DMS114 treated with DMSO at 0.1 percent for 48 hours (cell line): Measurements from ENCODE around the gene DEPP1.

Experiments
- DNase-seq: peaks from one replicate; lab custom pipeline; 2025; ENCODE audit not compliant: unreplicated experiment; lab: John Stamatoyannopoulos, UW

Gene DEPP1

DNA sequence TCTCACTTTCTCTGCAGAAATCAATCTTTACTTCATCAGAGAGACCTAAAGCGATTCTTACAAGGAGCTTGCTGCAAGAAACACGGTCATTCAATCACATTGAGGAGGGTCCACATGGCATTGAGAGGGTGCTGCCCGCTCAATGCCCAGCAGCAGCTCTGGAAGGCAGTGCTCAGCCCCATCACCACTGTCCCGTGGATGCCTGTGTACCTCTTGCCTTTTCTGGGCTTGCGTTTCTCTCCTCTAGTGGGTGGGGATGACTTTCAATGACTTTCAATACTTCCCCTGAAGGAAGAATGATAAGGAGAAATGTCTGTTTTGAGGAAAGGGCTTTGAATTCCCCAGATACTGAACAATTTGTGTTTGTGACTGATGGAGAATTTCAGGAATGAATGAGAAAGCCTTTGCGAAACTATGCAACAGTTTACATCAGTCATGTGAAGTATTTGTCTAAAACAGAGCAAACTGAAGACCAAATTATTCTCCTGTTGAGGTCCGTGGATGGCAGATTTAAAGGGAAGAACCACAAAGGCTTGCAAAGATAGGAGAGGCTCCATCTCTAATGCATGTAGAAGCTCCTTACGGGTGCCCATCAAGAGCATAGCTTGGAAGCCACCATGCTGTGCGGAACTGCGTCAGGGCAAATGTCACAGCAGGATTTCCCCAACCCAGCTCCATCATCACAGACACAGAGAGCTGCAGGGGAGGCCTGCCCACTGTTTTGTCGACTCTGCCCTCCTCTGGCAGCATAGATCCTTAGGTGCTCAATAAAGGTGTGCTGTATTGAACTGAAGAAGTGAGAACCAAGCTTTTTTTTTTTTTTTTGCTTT is 15.5 kb upstream of the DEPP1 start:
- no peak for DNase-seq

DNA sequence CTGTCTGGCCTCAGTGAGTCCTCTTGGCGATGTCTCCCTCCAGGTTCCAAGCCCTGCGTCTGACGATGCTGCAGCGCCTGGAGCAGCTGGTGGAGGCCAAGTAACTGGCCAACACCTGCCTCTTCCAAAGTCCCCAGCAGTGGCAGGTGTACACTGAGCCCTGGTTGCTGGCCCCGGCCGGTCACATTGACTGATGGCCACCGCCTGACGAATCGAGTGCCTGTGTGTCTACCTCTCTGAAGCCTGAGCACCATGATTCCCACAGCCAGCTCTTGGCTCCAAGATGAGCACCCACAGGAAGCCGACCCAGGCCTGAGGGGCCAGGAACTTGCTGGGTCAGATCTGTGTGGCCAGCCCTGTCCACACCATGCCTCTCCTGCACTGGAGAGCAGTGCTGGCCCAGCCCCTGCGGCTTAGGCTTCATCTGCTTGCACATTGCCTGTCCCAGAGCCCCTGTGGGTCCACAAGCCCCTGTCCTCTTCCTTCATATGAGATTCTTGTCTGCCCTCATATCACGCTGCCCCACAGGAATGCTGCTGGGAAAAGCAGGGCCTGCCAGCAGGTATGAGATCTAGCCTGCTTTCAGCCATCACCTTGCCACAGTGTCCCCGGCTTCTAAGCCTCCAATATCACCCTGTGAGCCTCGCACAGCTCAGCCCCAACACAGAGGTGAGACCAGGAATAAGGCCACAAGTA is 14.8 kb upstream of the DEPP1 start:
- DNase-seq = no peak

DNA sequence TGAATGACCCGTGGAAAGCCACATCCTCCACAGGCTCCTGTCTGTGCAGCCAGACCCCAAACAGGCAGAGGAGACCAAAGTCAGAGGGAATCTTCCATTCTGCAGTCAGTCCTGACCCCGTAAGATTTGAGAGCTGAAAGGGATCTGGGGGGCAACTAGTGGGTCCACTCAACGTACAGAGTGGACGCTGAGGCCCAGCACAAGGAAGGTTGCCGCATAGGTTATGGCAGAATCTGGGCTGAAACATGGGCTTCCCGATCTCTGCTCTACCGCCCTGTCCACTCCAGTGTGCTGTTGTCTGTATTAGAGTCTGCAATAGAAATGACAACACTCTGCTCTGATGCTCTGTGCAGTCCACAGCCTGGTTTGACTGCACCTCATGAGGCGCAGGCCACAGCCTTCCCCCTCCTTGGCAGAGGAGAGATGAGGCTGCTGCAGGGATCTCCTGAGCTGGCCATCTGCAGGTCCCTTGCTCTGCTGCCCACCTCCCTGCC is 14.2 kb upstream of the DEPP1 start:
- no peak for DNase-seq

DNA sequence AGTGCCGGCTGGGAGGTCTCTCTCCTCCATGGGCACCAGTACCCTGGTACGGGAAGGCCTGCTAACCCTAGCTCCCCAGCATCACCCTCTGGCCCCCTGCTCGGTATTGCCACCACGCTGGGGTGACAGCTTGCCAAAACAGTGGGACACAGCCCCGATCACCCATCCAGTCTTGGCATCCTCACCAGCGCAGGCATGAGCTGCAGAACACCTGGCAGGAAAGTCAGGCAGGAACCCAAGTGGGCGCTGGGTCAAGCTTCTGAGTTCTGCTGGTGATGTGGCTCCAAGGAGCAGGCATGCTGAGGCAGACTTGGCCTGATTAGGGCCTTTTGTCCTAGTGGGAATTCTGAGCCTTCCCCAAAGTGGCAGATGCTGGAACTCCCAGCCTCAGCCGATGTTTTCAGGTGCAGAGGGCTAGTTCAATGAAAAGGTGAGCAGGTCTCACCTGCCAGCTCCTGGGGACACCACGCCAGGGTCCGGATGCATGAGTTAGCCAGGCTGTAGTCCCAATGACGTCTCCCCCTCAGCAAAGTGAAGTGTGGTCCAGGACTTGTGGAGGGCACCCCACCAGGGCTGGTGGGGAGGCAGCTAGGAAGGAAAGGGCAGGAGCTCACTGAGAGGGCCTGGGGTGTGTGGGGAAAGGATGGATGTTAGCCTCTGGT is 13.6 kb upstream of the DEPP1 start:
- no peak for DNase-seq

DNA sequence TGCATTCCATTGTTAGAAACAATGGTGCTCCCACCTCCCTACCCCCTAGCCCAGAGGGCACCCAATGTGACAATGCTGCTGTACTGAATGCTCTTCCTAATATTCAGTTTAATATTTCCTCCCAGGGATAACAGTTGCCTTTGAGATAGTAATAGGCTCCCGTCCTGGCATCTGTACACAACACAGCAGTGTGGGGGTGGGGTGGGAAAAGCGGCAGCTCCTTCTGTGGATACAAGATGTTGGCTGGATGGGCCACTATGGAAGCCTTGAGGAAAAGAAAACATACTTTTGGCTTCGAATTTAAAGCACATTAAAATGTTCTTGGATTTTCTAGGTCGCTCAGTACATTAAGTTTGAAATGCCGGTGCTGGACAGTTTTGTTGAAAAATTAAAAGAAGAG is 13.0 kb upstream of the DEPP1 start:
- no peak for DNase-seq

DNA sequence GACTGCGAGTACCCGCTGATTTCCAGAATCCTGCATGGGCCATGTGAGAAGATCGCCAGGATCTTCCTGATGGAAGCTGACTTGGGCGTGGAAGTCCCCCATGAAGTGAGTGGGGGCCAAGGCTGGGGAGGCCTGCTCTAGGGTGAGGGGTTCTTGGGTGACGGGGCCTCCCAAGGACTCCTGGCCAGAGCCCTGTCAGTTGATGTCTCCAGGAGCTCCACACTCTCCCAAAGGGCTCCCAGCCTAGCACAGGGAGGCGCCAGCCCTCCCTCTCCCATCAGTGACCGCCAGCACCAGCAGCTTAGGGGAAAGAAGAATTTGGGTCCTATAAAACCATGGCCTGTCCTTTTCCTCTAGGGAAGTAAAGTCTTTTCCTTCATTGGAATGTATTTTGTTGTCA is 12.4 kb upstream of the DEPP1 start:
- DNase-seq = no peak

DNA sequence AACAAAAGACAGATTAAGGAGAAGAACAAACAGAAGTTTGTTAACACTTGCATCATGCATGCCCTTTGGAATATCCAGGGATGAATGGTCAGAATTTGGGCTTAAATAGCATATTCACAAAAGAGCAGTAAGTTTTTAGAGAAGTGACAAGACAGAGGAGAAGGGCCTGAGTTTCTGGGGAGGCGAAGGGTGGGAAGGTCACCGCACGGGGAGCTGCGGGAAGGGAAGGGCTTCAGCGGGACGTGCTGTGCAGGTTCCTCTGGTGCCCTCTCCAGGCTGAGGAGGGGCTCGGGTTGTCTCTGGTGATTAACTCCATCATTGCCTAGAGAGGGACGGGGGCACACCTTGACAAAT is 11.7 kb upstream of the DEPP1 start:
- no peak for DNase-seq

DNA sequence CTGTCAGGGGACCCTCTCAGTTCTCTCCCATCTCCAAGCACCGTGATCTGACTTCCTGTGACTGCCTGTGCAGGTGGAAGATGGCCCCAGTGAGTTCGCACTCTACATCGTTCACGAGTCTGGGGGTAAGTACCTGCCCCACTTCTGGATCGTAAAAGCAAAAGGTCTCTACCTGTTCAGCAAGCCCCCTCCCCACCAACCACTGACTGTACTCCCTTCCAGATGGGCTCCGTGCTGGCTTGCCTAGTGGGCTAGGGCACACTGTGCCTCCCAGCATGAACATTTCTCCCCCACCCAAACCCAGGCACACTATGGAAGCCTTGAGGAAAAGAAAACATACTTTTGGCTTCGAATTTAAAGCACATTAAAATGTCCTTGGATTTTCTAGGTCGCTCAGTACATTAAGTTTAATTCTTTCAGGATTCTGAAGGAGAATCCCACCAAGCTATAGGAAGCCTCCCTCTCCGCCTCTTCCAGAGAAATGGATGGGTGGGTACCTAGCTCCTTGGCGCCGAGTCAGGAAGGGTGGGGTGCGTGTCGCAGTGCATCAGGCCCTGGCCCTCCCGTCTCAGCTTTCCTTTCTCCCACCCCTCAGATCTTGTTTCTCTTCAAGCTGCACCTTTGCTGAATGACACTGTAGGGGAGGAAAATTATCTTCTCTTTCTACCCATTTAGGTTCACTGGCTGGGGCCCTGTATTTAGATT is 11.1 kb upstream of the DEPP1 start:
- no peak for DNase-seq

DNA sequence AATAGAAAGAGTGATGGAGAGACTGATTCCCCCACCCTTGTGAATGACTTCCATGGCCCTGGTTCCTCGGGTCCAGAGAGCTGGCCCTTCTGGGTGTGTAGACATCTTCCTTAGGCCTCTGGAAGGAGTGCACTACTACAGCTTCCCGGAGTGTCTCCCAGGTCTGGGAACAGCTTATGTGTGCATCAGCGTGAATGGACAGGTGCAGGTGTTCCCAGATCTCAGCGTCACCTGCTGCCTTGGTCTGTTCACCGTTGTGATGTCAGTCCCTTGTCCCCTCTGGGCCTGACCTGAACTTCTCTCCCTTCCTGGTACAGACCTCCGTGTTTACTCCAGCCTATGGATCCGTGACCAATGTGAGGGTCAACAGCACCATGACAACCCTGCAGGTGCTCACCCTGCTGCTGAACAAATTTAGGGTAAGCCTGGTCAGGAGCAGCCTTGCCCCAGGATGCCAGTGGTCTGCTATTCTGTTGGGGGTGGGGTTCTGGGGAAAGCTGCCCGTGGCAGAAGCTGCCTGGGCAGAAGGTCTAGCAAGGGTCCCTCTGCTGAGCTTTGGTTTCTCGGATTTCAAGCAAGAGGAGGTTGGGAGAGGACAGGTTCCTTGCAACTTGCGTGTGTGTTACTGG is 10.5 kb upstream of the DEPP1 start:
- DNase-seq = no peak

DNA sequence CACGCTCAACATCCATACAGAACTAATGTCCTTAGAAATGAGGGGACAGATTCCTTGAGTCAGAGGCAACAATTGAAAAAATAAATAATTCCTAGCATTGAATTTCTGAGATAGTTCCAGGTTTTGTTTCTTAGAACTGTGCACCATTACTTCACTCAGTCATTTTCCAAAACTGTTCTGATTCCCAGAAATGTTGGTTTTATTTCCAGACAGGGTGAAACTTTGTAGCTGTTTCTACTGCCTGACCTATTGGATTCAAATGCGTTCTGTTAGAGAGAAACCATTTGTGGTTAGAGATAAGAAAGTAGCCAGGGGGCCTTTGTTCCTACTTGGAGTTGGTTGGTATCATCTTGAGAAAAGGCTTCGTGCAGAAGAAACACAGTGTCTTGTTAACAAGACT is 8.1 kb upstream of the DEPP1 start:
- no peak for DNase-seq

DNA sequence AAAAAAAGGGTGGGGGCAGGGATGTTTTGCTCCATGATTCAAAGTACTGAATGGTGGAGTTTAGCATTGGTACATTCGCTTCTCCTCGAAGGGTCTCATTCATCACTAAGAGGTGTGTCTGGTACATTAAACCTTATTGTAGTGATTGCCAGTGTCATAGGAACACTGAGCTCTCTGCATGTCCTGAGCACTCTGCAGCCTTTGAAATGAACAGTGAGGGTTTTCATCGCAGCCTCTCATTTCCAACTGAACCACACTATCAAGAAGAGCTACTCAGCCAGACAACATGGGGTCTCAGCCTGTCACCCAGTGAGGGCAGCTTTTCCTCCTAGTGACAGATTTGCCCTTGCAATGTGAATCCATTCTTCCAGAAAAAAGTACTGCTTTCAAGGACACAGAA is 7.6 kb upstream of the DEPP1 start:
- DNase-seq = no peak

DNA sequence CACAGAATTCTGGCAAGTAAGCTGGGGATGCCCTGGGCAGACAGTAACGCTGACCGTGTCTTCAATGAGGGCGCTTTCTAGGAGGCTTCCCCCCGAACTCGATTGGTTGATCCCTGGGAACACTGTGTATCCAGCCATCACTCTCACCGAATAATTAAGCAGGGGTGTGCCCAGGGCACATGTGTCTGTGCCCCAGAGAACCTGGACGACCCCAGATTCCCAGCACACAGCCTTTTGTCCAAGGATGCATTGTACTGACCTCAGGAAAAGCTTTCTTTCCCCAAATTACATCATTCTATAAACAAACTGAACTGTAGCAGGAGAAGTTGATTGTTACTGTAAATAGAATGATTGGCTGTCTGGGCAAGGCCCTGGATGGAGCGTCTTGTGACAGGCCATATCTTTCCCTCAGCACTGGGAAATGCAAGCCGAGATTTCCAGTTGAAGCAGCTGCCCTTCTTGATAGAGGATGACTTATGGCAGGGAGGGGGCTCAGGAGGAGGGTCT is 6.6 kb upstream of the DEPP1 start:
- DNase-seq = no peak

DNA sequence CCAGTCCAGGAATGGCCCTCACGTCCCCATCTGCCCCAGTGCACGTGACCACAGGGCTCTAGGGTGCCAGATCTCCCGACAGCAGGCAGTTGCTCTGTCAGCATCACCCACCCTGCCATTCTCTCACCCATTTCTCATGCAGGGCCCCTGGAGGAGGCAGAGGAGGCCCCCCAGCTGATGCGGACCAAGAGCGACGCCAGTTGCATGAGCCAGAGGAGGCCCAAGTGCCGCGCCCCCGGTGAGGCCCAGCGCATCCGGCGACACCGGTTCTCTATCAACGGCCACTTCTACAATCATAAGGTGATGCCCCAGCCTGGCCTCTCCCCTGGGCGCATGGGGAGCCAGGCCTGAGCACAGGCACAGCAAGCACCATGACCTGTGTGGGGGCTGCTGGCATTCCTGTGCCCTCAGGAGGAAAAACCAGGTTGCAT is 6.1 kb upstream of the DEPP1 start:
- no peak for DNase-seq

DNA sequence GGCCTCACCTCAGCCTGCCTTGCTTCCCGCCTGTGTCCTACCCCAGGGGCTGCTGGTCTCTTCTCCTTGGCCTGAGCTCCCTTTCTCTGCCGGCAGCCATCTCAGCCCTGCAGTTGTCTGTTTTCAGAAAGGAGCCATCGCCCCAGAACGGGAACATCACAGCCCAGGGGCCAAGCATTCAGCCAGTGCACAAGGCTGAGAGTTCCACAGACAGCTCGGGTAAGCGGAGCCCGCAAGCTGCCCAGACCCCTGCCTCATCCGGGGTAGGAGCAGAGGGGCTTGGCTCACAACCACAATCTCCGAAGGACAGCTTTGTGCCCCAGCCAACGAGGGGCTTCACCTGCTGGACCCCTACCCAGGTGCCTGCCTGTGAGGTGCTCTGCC is 5.3 kb upstream of the DEPP1 start:
- no peak for DNase-seq

DNA sequence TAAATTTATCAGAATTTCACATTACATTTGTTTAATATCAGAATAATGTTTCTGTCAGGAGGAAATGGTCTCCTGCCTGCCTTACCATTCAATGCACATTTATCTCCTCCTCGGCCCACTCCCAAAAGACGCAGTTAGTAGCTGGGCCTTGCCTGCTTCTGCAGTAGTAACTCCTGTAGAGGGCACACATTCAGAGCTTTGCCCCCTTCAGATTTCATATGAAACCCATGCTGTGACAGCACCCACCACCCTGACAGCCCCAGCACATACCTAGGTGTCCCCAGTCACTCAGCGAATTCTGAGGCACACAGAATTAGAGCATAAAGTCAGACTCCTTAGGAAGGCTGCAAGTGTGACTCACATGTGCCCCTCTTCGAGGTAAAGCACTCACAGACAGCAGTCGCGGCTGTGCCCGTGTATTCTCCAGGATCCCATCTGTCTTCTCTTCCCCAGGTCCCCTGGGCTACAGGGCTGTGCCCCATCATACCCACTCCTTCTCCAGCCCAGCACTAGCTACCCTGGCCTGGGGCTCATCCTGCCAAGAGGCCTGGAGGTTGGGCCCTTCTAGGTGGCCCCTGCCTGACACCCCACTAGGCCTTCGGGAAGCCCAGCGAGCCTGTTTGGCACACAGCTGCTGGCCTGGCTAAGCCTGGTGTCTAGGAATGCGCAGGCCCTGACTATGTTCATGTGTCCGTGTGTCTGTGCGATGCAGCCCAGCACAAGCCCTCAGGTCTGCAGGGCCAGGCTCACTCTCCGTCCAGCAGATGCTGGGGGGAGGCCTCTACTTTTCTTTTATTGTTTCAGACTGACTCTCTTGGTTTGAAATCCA is 4.7 kb upstream of the DEPP1 start:
- DNase-seq = no peak

DNA sequence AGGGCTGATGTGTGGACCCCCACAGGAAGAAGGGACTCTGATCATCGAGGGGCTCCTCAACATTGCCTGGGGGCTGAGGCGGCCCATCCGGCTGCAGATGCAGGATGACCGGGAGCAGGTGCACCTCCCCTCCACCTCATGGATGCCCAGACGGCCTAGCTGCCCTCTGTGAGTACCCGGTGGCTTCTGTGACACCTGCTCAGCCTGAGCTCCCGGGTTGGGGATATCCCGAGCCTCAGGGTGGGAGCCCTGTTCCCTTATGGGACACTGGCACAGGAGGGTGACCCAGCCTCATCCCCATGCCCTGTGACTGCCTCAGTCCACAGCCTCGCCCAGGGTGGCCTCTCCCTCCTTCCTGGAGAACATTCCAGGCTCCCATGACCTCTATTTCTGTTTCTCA is 3.9 kb upstream of the DEPP1 start:
- DNase-seq = no peak

DNA sequence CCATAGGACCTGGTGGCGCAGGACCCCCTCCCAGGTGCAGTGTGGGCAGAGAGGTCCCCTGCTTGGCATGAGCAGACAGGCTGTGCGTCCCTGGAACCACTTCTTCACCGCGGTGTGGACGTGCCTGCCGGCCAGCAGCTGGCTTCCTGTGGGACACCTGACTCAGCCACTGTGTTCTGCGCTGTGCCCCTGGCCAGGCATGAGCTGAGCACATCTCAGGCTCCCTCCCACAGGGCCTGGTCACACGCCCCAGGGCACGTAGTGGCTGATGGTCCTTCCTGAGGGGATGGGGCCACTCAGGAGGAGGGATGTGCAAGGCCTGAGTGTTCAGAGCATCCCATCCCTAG is 3.5 kb upstream of the DEPP1 start:
- no peak for DNase-seq

DNA sequence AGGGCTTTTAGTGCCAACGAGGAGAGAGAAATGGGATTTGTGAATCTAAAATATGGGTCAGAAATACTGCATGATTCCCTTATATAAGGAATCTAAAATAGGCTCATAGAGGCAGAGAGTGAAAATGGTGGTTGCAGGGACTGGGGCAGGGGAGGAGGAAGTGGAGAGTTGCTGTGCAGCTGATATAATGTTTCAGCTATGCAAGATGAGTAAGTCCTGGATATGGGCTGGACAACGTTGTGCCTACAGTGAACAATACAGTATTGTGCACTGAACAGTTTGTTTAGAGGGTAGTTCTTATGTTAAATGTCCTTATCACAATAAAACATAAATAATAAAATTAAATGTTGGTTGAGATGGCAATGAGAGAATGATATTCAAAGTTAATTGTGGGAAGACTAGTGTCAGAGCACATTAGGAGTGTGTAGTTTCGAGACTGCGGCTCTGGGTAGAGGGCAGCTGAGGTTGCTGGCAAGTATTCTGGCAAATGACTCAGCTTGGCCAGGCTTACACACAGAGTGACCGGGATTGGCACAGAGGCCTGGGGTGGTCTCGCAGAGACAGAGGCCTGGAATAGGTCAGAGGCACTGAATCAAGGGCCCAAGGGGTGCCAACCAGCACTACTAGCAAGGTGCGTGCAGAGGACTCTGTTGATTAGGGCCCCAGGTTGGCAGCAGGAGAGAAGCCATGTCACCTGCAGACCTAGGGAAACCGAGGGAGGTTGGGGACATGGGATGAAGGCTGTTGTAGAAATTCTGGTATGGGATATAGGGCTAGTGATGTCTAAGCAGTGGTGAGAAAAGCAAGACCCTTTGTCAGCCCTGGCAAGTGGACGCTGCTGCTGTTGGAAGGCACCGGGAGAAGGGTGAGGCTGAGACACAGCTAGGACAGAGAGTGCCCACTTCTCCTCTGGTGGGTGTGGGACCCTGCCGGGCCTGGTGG is 2.8 kb upstream of the DEPP1 start:
- DNase-seq = no peak
